Activated CD4-positive, alpha-beta memory T cell treated with anti-CD3 and anti-CD28 coated beads, Interleukin-2, amount 10 ng/mL, durations not matched to agents 7 days and 5 days (primary cell): ENCODE results near the gene ZSCAN25. TPM values are rescaled to one million over a fixed set of nuclear protein-coding genes. Genes with fewer than 3 reads are reported as not detected.

ENCODE experiments used
- total RNA-seq, 2 experiments: library from RNA; stranded (reverse); gene quantifications; one replicate each; pipeline ENCODE4 v1.2.3, GENCODE V29; 2021

ZSCAN25 gene
- total RNA-seq, 2 experiments from 2014 or later: 27.7 TPM

Other genes starting within 250 kb of the ZSCAN25 start
- gene ARPC1B, start 242.2 kb upstream of the ZSCAN25 start, total RNA-seq: 100 to 1,000 TPM; 396 to 397 TPM
- gene PDAP1, start 208.3 kb upstream of the ZSCAN25 start, total RNA-seq: 100 to 1,000 TPM in 1 of 2 experiments, 10 to 100 TPM in 1; 93.8 to 103 TPM
- 100 to 1,000 TPM; 104 to 106 TPM for gene BUD31, start 208.0 kb upstream of the ZSCAN25 start, total RNA-seq
- 1 to 10 TPM; 6.6 to 7.5 TPM for gene PTCD1, start 178.1 kb upstream of the ZSCAN25 start, total RNA-seq
- gene CPSF4, start 178.0 kb upstream of the ZSCAN25 start, total RNA-seq: 10 to 100 TPM; 64.1 to 66.2 TPM
- gene ATP5MF, start 150.8 kb upstream of the ZSCAN25 start, total RNA-seq: 100 to 1,000 TPM; 354 to 390 TPM
- 10 to 100 TPM; 19.4 to 21.8 TPM for gene ZNF789, start 144.1 kb upstream of the ZSCAN25 start, total RNA-seq
- 10 to 100 TPM; 64.4 to 65.3 TPM for gene ZNF394, start 116.7 kb upstream of the ZSCAN25 start, total RNA-seq
- 10 to 100 TPM; 12.0 to 12.2 TPM for gene ZKSCAN5, start 112.3 kb upstream of the ZSCAN25 start, total RNA-seq
- gene FAM200A, start 64.8 kb upstream of the ZSCAN25 start, total RNA-seq: 1 to 10 TPM; 5.0 to 5.1 TPM
- 100 to 1,000 TPM; 102 to 103 TPM for gene ZNF655, start 58.3 kb upstream of the ZSCAN25 start, total RNA-seq
- gene TMEM225B, start 18.7 kb upstream of the ZSCAN25 start, total RNA-seq: 1 to 10 TPM; 1.3 to 1.9 TPM
- not detected for gene CYP3A5, start 63.0 kb downstream of the ZSCAN25 start, total RNA-seq
- not detected for gene CYP3A7, start 118.2 kb downstream of the ZSCAN25 start, total RNA-seq
- not detected for gene CYP3A4, start 167.2 kb downstream of the ZSCAN25 start, total RNA-seq
- not detected for gene CYP3A43, start 211.1 kb downstream of the ZSCAN25 start, total RNA-seq